Heart left ventricle (tissue), 16 donors: Measurements from ENCODE around the gene WDR48. TPM values are rescaled to one million over a fixed set of nuclear protein-coding genes. Genes with fewer than 3 reads are reported as not detected.

Experiments
- ATAC-seq, 4 donors: fragments of 200-7000 bp; cut with Tn5 transposase; one replicate each; pipeline ENCODE4 v1.9.1; 2020 to 2022; ENCODE audit warnings: moderate library complexity in 4 of 4, mild to moderate bottlenecking in 3 of 4, moderate number of reproducible peaks in 1 of 4
- DNase-seq, 5 donors: peaks; one replicate each; pipeline ENCODE4 v3.0.0-alpha.2; 2020
- H3K27ac ChIP-seq, 12 donors: fragments of 200-600 bp; sonication (generic) in 4 of 12; one replicate each; pipeline versions ENCODE4 v1.5.0 to v1.8.0; 2016 to 2022; ENCODE audit warnings: mild to moderate bottlenecking in 2 of 12
- H3K27me3 ChIP-seq, 9 donors: fragments of 200-600 bp; sonication (generic) in 2 of 9; one replicate each; pipeline versions ENCODE4 v1.5.1 to v1.8.0; 2016 to 2022; ENCODE audit warnings: mild to moderate bottlenecking in 3 of 9
- H3K36me3 ChIP-seq, 9 donors: fragments of 200-600 bp; sonication (generic) in 2 of 9; one replicate each; pipeline versions ENCODE4 v1.5.0 to v1.8.0; 2018 to 2022; ENCODE audit warnings: mild to moderate bottlenecking in 2 of 9
- H3K4me1 ChIP-seq, 12 donors: fragments of 200-600 bp; sonication (generic) in 4 of 12; one replicate each; pipeline versions ENCODE4 v1.5.0 to v1.8.0; 2016 to 2022; ENCODE audit warnings: mild to moderate bottlenecking in 3 of 12
- H3K4me3 ChIP-seq, 12 donors: fragments of 200-600 bp; sonication (generic) in 4 of 12; one replicate each; pipeline versions ENCODE4 v1.5.0 to v1.8.0; 2017 to 2022; ENCODE audit warnings: mild to moderate bottlenecking in 9 of 12, moderate library complexity in 4 of 12
- H3K9me3 ChIP-seq, 12 donors: fragments of 200-600 bp; sonication (generic) in 4 of 12; one replicate each; pipeline versions ENCODE4 v1.5.0 to v1.8.0; 2016 to 2022; ENCODE audit warnings: mild to moderate bottlenecking in 1 of 12
- POLR2A ChIP-seq, 2 donors: fragments of 450-650 bp; IDR thresholded peaks; one replicate each; pipeline ENCODE4 v1.6.1; 2017; ENCODE audit warnings: antibody characterized with exemption in 2 of 2, mild to moderate bottlenecking in 2 of 2, moderate library complexity in 2 of 2
- WGBS, 4 donors: extraction: QIAGEN DNeasy Blood & Tissue Kit in 2 of 4; methylation state at CpG; one replicate each; pipeline versions ENCODE4 v1.1.5 to v1.1.7; 2013 to 2018; 5-methylcytosine and 5-hydroxymethylcytosine counted together
- intact Hi-C, 10 donors: fragments of 100-400 bp; cut with DNase I; formaldehyde crosslinking; loops; one replicate each; pipeline versions ENCODE4 v1.11.1 to v1.14.2; 2022
- polyA plus RNA-seq, 2 donors: library from polyadenylated mRNA; stranded (reverse); fragments of 200-250 nt; gene quantifications; one replicate each; pipeline ENCODE4 v1.2.3, GENCODE V29; 2013
- total RNA-seq, 9 donors: library from RNA; depleted of rRNA in 2 of 9; stranded (reverse); fragments of >200 nt in 2 of 9; fragmentation: NEBNext Ultra II Directional in 3 of 9; extraction: Animal tissue kit (Norgen Biotek cat#: 25700) in 3 of 9; gene quantifications; one replicate each; pipeline versions ENCODE4 v1.1.0 to v1.2.4, GENCODE V29; 2016 to 2023
- TF ChIP-seq, protein P1 (sequence below), 12 donors: fragments of 200-600 bp; sonication (generic) in 4 of 12; IDR thresholded peaks; one replicate each; pipeline versions ENCODE4 v1.5.0 to v1.8.0; 2018 to 2022; ENCODE audit warnings: antibody characterized with exemption in 12 of 12, mild to moderate bottlenecking in 5 of 12
- donor health status: ischemic (EF 13 %, LVEDD 7.1; RV severe dilation, severe dysfunction).
- donor health status: healthy with polysubstance abuse.
- donor health status: DM: no; HTN: yes; CAD: no.
- donor health status: DM: no; HTN: no; CAD: no.
- donor health status: ischemic (EF 25% LVEDD 6.9; RV normal size, moderate dysfunction).
- donor health status: ischemic (EF 25% LVEDD 5.7; RV mildly dilated, moderate dysfunction).
- donor health status: healthy.
- donor health status: DM: yes; HTN: yes; CAD: no.
- donor health status: ischemic (EF 35%, LVEDD 5.7; RV mildly dilated, moderate dysfunction).
- donor health status: nonischemic (EF 11% LVEDD 7.7; RV severe dilation, severe dysfunction).
- donor health status: DM: yes; HTN: yes; CAD: no.
- donor health status: PGD.
- donor health status: ischemic (EF 29% LVEDD 5.4; RV normal size, mild dysfunction).
- donor health status: nonischemic (EF 23%, LVEDD 6.1; RV moderate dilation, normal function).

The WDR48 gene
- total and polyA plus RNA-seq, 11 donors, result 8.0 to 35.4 (median 22.5) TPM

DNA sequence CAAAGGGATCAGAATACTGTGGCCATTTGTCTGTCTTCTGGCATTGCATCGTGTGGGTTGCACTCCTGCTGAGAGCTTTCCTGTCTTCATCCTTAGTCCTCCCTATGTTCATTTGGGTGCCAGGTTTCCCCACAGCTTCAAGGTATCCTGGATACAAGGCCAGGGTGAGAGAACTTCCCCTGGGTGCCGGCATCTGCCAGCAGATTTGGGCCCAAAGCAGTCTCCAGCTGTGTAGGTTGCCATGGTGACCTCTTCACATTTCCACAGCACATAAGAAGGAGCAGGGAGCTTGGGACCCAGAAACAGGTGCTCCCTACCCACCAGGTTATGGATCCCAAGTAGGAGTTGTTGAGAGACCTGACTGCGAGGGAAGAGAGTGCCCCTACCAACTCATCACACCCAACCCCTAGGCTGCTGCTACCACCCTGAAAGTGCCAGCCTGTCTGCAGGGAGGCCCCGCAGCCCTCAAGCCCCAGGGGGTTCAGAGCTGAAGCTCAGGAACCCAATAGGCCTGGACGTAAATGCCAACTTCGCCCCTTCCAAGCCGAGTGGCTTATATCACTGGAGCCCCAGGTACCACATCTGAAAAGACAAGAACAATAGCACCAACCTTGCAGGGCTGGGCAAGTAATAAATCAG lies 75.6 kb downstream of the WDR48 start:
- TF ChIP-seq, protein P1, sequence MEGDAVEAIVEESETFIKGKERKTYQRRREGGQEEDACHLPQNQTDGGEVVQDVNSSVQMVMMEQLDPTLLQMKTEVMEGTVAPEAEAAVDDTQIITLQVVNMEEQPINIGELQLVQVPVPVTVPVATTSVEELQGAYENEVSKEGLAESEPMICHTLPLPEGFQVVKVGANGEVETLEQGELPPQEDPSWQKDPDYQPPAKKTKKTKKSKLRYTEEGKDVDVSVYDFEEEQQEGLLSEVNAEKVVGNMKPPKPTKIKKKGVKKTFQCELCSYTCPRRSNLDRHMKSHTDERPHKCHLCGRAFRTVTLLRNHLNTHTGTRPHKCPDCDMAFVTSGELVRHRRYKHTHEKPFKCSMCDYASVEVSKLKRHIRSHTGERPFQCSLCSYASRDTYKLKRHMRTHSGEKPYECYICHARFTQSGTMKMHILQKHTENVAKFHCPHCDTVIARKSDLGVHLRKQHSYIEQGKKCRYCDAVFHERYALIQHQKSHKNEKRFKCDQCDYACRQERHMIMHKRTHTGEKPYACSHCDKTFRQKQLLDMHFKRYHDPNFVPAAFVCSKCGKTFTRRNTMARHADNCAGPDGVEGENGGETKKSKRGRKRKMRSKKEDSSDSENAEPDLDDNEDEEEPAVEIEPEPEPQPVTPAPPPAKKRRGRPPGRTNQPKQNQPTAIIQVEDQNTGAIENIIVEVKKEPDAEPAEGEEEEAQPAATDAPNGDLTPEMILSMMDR (IDR thresholded peaks at IDR 0.05), result no peak
- no peak for TF ChIP-seq POLR2A (IDR thresholded peaks at IDR 0.05)
- Histone ChIP-seq H3K9me3 (no peaks in the 10 kb centered on the region), H3K4me3 (no peak overlapping the region), H3K4me1 (peaks cover 0 to 17% (median 3%) of the 10 kb centered on the region in 12 donors), H3K27me3 (no peaks in the 10 kb centered on the region), H3K27ac (no peak overlapping the region), H3K36me3 (no peaks in the 10 kb centered on the region)
- DNase-seq (peak in 1 of 5 donors; percentile 19), ATAC-seq (no peak)
- 83 to 91% (median 85%) methylated on average over 7 of the region's 7 CpGs for WGBS, 4 donors
- intact Hi-C loops, result loop anchor here in 6 of 10 donors (2.0 to 5.0 kb wide), 7 partner anchors 60 to 163 kb away; partner anchors contain the start of gene XIRP1 (in 1 of the 6)

GRCh38 chr3:39127908-39128304 lies 76.1 kb downstream of the WDR48 start:
- no peaks in the 10 kb centered on the region for H3K36me3 ChIP-seq
- TF ChIP-seq, protein P1 (IDR thresholded peaks at IDR 0.05), result no peak
- TF ChIP-seq POLR2A (IDR thresholded peaks at IDR 0.05), result no peak

DNA sequence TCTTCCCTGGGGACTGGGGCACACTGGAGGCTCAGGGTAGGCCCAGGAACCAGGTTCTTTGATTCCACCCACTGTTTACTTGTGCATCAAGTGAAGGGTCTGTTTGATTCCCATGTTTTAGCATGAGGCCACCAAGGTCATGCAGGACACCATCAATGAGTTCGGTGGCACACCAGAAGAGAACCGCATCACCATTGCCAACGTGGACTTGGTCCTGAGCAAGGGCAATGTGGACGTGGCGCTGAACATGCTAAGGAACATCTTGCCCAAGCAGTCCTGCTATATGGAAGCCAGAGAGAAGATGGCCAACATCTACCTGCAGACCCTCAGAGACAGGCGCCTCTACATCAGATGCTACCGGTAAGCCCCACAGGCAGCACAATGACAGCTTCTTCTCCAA lies 77.1 kb downstream of the WDR48 start:
- no peak overlapping the region for H3K4me3 ChIP-seq
- no peak for DNase-seq
- no peaks in the 10 kb centered on the region for H3K9me3 ChIP-seq
- TF ChIP-seq, protein P1 (IDR thresholded peaks at IDR 0.05), result no peak
- 96 to 98% (median 96%) methylated on average over 7 of the region's 7 CpGs for WGBS, 4 donors
- ATAC-seq, result no peak
- H3K27me3 ChIP-seq, result no peaks in the 10 kb centered on the region
- peaks cover 0 to 17% (median 4%) of the 10 kb centered on the region in 12 donors for H3K4me1 ChIP-seq
- peaks cover 0 to 6% (median 0%) of the 10 kb centered on the region in 9 donors for H3K36me3 ChIP-seq
- H3K27ac ChIP-seq, result no peak overlapping the region
- intact Hi-C loops, result loop anchor here in 4 of 10 donors (5.0 kb wide), 4 partner anchors 58 to 158 kb away; partner anchors contain the start of gene XIRP1 (in 1 of the 4)

More at GRCh38 chr3:39127908-39128304, 76.1 kb downstream of the WDR48 start:
- Histone ChIP-seq H3K4me1 (peaks cover 0 to 17% (median 3%) of the 10 kb centered on the region in 12 donors), H3K27ac (no peak overlapping the region), H3K27me3 (no peaks in the 10 kb centered on the region), H3K4me3 (no peak overlapping the region), H3K9me3 (no peaks in the 10 kb centered on the region)
- ATAC-seq (no peak), DNase-seq (no peak)
- intact Hi-C loops, result loop anchor here in 6 of 10 donors (2.0 to 5.0 kb wide), 7 partner anchors 59 to 163 kb away; partner anchors contain the start of gene XIRP1 (in 1 of the 6)
- WGBS, 4 donors, result 25 to 57% (median 31%) methylated on average over 1 of the region's 1 CpG

- Histone ChIP-seq H3K4me1 (peaks cover 0 to 28% (median 8%) of the 10 kb centered on the region in 12 donors), H3K9me3 (no peaks in the 10 kb centered on the region), H3K27ac (no peak overlapping the region), H3K4me3 (no peak overlapping the region), H3K27me3 (no peaks in the 10 kb centered on the region), H3K36me3 (peaks cover 0 to 6% (median 0%) of the 10 kb centered on the region in 9 donors)
- peak in 1 of 5 donors; percentile 26 for DNase-seq
- 88 to 98% (median 95%) methylated on average over 6 of the region's 6 CpGs for WGBS, 4 donors
- no peak for ATAC-seq
- no peak for TF ChIP-seq POLR2A (IDR thresholded peaks at IDR 0.05)
- TF ChIP-seq, protein P1 (IDR thresholded peaks at IDR 0.05), result no peak
- intact Hi-C loops, result loop anchor here in 3 of 10 donors (10.0 kb wide), 1 partner anchor 55 kb away; no protein-coding TSS in a partner anchor
These were observed 78.2 kb downstream of the WDR48 start for GRCh38 chr3:39130026-39130425.
